T-cell (primary cell): ENCODE data around the gene AGPAT4. TPM values are rescaled to one million over a fixed set of nuclear protein-coding genes. Genes with fewer than 3 reads are reported as not detected.

ENCODE experiments used
- ATAC-seq, 4 experiments: fragments of 200-7000 bp in 3 of 4; fragments of 150-1000 bp in 1 of 4; cut with Tn5 transposase; replicated peaks in 1 of 4; 1 replicate in 3 of 4; 2 replicates in 1 of 4; pipeline ENCODE4 v1.10.0; 2021; ENCODE audit warnings: moderate library complexity in 3 of 4, mild to moderate bottlenecking in 2 of 4, moderate number of reproducible peaks in 1 of 4
- CTCF ChIA-PET, 2 donors: fragments of 300-600 bp; sonication (Branson Sonifier 250); formaldehyde crosslinking; loops; one replicate each; lab custom pipeline; 2022; ENCODE audit warnings: antibody characterized with exemption in 2 of 2; lab: Charles Lee
- POLR2A ChIA-PET, 2 donors: fragments of 300-600 bp; sonication (Branson Sonifier 250); formaldehyde crosslinking; loops; one replicate each; lab custom pipeline; 2022; ENCODE audit warnings: antibody characterized with exemption in 2 of 2; lab: Charles Lee
- DNase-seq, 35 experiments: peaks; one replicate each; pipeline versions ENCODE4 v3.0.0 to v3.0.0-alpha.2; 2013 to 2023
- H3K27ac ChIP-seq: one replicate; pipeline ENCODE4 v1.5.1; 2013; ENCODE audit warnings: low read length
- H3K27me3 ChIP-seq, 2 experiments: replicated peaks in 1 of 2; 1 replicate in 1 of 2; 2 replicates in 1 of 2; pipeline versions ENCODE4 v1.6.1 to v1.7.0; 2013; ENCODE audit warnings: low read length in 1 of 2, mixed read lengths in 1 of 2; ENCODE audit not compliant: control insufficient read depth in 2 of 2, insufficient read depth in 2 of 2; ENCODE audit errors: extremely low read depth in 1 of 2
- H3K36me3 ChIP-seq, 2 donors: 1 replicate in 1 of 2; 2 replicates in 1 of 2; pipeline versions ENCODE4 v1.6.1 to v1.7.0; 2013; ENCODE audit warnings: low read length in 1 of 2; ENCODE audit not compliant: control insufficient read depth in 2 of 2, insufficient read depth in 1 of 2; ENCODE audit errors: extremely low read depth in 1 of 2
- H3K4me1 ChIP-seq, 2 experiments: 1 replicate in 1 of 2; 2 replicates in 1 of 2; pipeline versions ENCODE4 v1.6.1 to v1.7.0; 2013; ENCODE audit warnings: low read length in 2 of 2, mixed read lengths in 1 of 2; ENCODE audit not compliant: insufficient read depth in 2 of 2, control insufficient read depth in 1 of 2; ENCODE audit errors: extremely low read depth in 1 of 2
- H3K4me3 ChIP-seq, 2 donors: 1 replicate in 1 of 2; 2 replicates in 1 of 2; pipeline versions ENCODE4 v1.5.1 to v1.7.0; 2013; ENCODE audit warnings: mild to moderate bottlenecking in 2 of 2, low read length in 1 of 2, moderate library complexity in 1 of 2; ENCODE audit not compliant: control insufficient read depth in 1 of 2; ENCODE audit errors: extremely low read depth in 1 of 2
- H3K9me3 ChIP-seq: 2 replicates; pipeline ENCODE4 v1.7.0; 2013
- H3K27ac Mint-ChIP-seq, 2 donors: one replicate each; pipeline ENCODE4 v1.8.0; 2020 to 2021; ENCODE audit warnings: mild to moderate bottlenecking in 2 of 2, mixed read lengths in 2 of 2
- H3K27me3 Mint-ChIP-seq, 2 donors: one replicate each; pipeline ENCODE4 v1.8.0; 2021 to 2022; ENCODE audit warnings: mixed read lengths in 2 of 2
- H3K36me3 Mint-ChIP-seq: one replicate; pipeline ENCODE4 v1.8.0; 2021; ENCODE audit warnings: mixed read lengths
- H3K4me1 Mint-ChIP-seq, 3 donors: one replicate each; pipeline ENCODE4 v1.8.0; 2020 to 2022; ENCODE audit warnings: mixed read lengths in 3 of 3, mild to moderate bottlenecking in 1 of 3
- H3K4me3 Mint-ChIP-seq, 3 donors: one replicate each; pipeline ENCODE4 v1.8.0; 2020 to 2022; ENCODE audit warnings: mild to moderate bottlenecking in 3 of 3, mixed read lengths in 3 of 3, moderate library complexity in 3 of 3
- H3K9me3 Mint-ChIP-seq, 3 donors: one replicate each; pipeline ENCODE4 v1.8.0; 2020 to 2022; ENCODE audit warnings: mixed read lengths in 3 of 3
- WGBS: methylation state at CpG from one replicate; pipeline ENCODE4 v1.1.5; 2013; ENCODE audit warnings: missing lambda C conversion rate; ENCODE audit not compliant: insufficient coverage; 5-methylcytosine and 5-hydroxymethylcytosine counted together
- total RNA-seq, 35 experiments: library from RNA in 6 of 35; stranded (reverse) in 6 of 35; fragments of 120-200 nt in 1 of 35; gene quantifications; one replicate each; pipeline versions ENCODE4 v1.2.1 to v1.2.4 and lab custom pipeline; 2013 to 2026

AGPAT4 gene
- total RNA-seq, 5 donors from 2014 or later (not counting 1 experiment from before 2014, with no cell fraction given): 5.6 to 15.0 (median 6.3) TPM

DNA sequence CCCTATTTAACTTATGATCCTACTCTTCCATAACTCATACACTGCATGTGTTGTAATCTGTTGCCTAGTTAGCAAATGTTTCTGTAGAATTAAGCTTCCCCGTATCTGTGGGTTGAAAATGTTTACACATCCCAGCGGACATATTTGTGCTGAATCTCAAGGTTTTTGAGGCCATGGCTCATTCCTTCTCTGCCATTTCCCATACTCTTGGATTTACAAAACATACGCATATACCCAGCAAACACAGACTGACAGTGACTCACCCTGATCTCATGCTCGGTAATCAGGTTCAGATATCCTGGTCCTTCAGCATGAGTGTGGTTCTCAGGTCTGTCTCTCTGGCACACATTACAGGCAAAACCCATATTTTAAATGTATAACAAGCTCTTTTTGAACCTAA, 58.7 kb downstream of the AGPAT4 start:
- ChIA-PET CTCF (no interaction called here), POLR2A (no interaction called here)
- Mint-ChIP-seq H3K4me3 (no peak overlapping the region), H3K27me3 (no peaks in the 10 kb centered on the region), H3K36me3 (peaks cover 49% of the 10 kb centered on the region), H3K27ac (no peak overlapping the region), H3K9me3 (peaks cover 0 to 16% (median 7%) of the 10 kb centered on the region in 3 donors), H3K4me1 (no peaks in the 10 kb centered on the region)
- Histone ChIP-seq H3K4me1 (no peaks in the 10 kb centered on the region), H3K27ac (no peak overlapping the region), H3K36me3 (peaks cover 0 to 3% of the 10 kb centered on the region in 2 donors), H3K27me3 (no peaks in the 10 kb centered on the region), H3K4me3 (no peak overlapping the region), H3K9me3 (no peaks in the 10 kb centered on the region)
- no peak for ATAC-seq
- no peak for DNase-seq
- WGBS: 97% methylated on average over 2 of the region's 4 CpGs

DNA sequence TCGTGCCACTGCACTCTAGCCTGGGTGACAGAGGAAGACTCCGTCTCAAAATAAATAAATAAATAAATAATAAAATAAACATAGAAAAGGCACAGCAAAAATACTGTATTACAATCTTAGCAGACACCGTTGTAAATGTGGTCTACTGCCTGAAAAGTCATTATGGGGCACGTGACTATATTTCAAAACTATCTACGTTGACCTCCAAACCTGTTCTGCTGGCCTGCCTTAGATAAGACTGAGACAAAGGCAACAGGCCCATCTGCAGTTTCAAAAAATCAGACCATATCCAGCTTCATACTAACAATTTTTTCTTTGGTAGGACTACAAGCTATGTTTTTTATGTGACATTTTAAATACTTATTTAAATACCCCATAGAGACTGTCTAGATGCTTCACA, 59.1 kb downstream of the AGPAT4 start:
- DNase-seq: no peak
- Mint-ChIP-seq H3K4me1 (no peaks in the 10 kb centered on the region), H3K27me3 (no peaks in the 10 kb centered on the region), H3K4me3 (no peak overlapping the region), H3K27ac (no peak overlapping the region), H3K36me3 (peaks cover 46% of the 10 kb centered on the region), H3K9me3 (peaks cover 0 to 16% (median 7%) of the 10 kb centered on the region in 3 donors)
- no CpG with 5 or more reads among the region's 5 CpGs for WGBS
- H3K27me3 ChIP-seq: no peaks in the 10 kb centered on the region
- H3K27ac ChIP-seq: no peak overlapping the region
- no peaks in the 10 kb centered on the region for H3K9me3 ChIP-seq
- no peak overlapping the region for H3K4me3 ChIP-seq
- no peaks in the 10 kb centered on the region for H3K4me1 ChIP-seq
- ChIA-PET CTCF (no interaction called here), POLR2A (no interaction called here)
- H3K36me3 ChIP-seq: peaks cover 0 to 3% of the 10 kb centered on the region in 2 donors
- no peak for ATAC-seq

DNA sequence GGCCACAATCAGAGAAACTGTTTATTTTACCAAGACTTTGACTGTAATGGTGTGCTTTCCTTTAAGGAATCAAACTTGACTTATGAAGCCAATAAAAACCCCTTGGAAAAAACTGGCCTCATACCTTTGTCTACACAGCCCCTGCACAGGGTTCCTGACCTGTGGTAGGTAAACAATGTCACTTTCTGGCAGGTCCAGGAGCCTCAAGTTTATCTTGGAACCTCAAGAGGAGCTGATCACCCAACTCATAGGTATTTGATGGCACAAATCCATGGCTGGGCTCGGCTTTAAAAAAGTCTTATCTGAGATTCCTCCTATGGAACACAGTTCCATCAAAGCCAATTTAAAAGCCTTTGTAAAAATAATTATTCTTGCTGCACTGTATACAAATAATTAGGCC, 61.0 kb downstream of the AGPAT4 start:
- peaks cover 0 to 16% (median 7%) of the 10 kb centered on the region in 3 donors for H3K9me3 Mint-ChIP-seq
- Histone ChIP-seq H3K36me3 (peaks cover 0 to 3% of the 10 kb centered on the region in 2 donors), H3K9me3 (no peaks in the 10 kb centered on the region), H3K27ac (no peak overlapping the region), H3K4me3 (no peak overlapping the region), H3K4me1 (no peaks in the 10 kb centered on the region), H3K27me3 (no peaks in the 10 kb centered on the region)
- WGBS: no CpG with 5 or more reads among the region's 1 CpG
- ChIA-PET CTCF (no interaction called here), POLR2A (no interaction called here)
- H3K36me3 Mint-ChIP-seq: peaks cover 47% of the 10 kb centered on the region
- no peaks in the 10 kb centered on the region for H3K27me3 Mint-ChIP-seq
- ATAC-seq (no peak), DNase-seq (no peak)
- H3K4me1 Mint-ChIP-seq: no peaks in the 10 kb centered on the region
- H3K27ac Mint-ChIP-seq: no peak overlapping the region
- no peak overlapping the region for H3K4me3 Mint-ChIP-seq

DNA sequence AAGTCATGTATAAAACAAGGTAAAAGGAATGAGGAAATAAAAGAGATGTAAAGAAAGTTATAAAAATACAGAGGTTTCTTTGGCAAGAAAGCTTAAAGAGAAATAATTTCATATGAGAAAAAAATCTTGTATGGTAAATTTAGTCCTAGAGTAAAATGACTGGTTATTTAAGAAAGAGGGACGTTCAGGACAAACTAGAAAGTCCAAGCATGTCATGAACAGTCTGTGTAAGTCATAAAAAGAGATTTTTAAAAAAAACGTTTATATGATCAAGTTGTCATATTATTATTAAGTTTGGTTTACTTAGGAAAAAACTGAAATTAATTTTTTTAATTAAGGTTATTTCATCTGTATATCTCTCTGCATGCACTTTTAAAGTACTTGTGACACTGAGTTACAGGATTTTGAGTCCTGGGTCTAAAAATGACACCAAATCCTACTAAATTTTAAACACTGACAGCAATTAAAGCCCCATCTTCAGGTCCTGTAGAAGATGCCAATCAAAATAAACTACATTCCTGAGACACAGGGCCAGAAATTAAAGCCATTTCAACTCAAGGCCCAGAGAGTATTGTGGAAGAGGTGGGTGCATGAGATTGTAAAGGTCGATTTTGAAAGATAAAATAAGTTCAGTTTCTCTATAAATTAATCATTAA, 62.4 kb downstream of the AGPAT4 start:
- DNase-seq: no peak
- 71% methylated on average over 1 of the region's 3 CpGs for WGBS
- ChIA-PET CTCF (no interaction called here), POLR2A (no interaction called here)
- Histone ChIP-seq H3K4me3 (no peak overlapping the region), H3K36me3 (no peaks in the 10 kb centered on the region), H3K27ac (no peak overlapping the region), H3K27me3 (no peaks in the 10 kb centered on the region), H3K4me1 (no peaks in the 10 kb centered on the region), H3K9me3 (no peaks in the 10 kb centered on the region)
- Mint-ChIP-seq H3K27ac (no peak overlapping the region), H3K9me3 (peaks cover 0 to 16% (median 7%) of the 10 kb centered on the region in 3 donors), H3K36me3 (peaks cover 42% of the 10 kb centered on the region), H3K4me3 (no peak overlapping the region), H3K27me3 (no peaks in the 10 kb centered on the region), H3K4me1 (no peaks in the 10 kb centered on the region)
- no peak for ATAC-seq

DNA sequence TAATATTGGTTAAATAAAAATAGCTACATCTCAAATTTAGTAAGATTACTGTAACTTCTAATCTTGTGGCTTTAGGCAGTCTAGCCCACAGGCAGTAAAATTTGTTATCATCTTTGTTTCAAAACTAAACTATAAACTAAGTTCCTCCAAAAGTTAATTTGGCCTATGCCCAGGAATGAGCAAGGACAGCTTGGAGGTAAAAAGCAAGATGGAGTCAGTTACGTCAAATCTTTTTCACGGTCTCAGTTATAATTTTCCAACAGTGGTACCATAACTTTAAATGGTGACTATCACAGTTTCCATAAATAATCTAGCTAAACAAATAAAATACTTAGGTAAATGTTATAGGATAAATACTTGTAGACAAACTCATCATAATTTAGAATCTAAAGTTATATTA, 63.0 kb downstream of the AGPAT4 start:
- no CpG with 5 or more reads among the region's 2 CpGs for WGBS
- H3K27ac Mint-ChIP-seq: no peak overlapping the region
- ChIA-PET POLR2A (no interaction called here), CTCF (no interaction called here)
- Histone ChIP-seq H3K4me3 (no peak overlapping the region), H3K9me3 (no peaks in the 10 kb centered on the region), H3K27me3 (no peaks in the 10 kb centered on the region), H3K27ac (no peak overlapping the region), H3K36me3 (no peaks in the 10 kb centered on the region), H3K4me1 (no peaks in the 10 kb centered on the region)
- H3K27me3 Mint-ChIP-seq: no peaks in the 10 kb centered on the region
- DNase-seq (no peak), ATAC-seq (no peak)
- no peaks in the 10 kb centered on the region for H3K4me1 Mint-ChIP-seq
- H3K4me3 Mint-ChIP-seq: no peak overlapping the region
- peaks cover 38% of the 10 kb centered on the region for H3K36me3 Mint-ChIP-seq
- H3K9me3 Mint-ChIP-seq: peaks cover 0 to 13% (median 7%) of the 10 kb centered on the region in 3 donors

DNA sequence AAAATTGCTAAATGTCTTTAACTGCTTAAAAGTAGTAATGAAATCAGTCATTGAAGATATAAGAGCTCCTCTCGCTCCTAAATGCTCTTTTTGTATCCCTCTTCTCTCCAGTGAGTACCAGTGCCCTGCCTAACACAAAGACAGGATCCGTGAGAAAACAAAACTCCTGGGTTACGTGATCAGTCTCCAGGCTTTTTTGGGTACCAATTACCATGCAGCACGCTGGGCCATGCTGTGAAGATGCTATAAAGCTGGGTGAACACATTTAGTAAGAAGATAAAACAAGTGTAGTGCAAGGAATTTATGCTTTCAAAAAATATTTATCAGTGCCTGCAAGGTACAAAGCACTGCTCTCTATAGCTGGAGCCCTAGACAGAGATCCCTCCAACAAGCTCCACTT, 66.7 kb downstream of the AGPAT4 start:
- no peak overlapping the region for H3K4me3 ChIP-seq
- Mint-ChIP-seq H3K27me3 (no peaks in the 10 kb centered on the region), H3K9me3 (peaks cover 0 to 8% (median 4%) of the 10 kb centered on the region in 3 donors), H3K4me1 (no peaks in the 10 kb centered on the region), H3K36me3 (peaks cover 29% of the 10 kb centered on the region), H3K4me3 (no peak overlapping the region), H3K27ac (no peak overlapping the region)
- no peaks in the 10 kb centered on the region for H3K4me1 ChIP-seq
- ATAC-seq (no peak), DNase-seq (no peak)
- ChIA-PET CTCF (no interaction called here), POLR2A (interaction anchor here in 1 of 2 donors (0.5 kb wide), 1 partner anchor 163 kb away, joined by 7 read pairs; no protein-coding TSS in a partner anchor)
- WGBS: 78% methylated on average over 3 of the region's 4 CpGs
- no peak overlapping the region for H3K27ac ChIP-seq
- no peaks in the 10 kb centered on the region for H3K36me3 ChIP-seq
- no peaks in the 10 kb centered on the region for H3K27me3 ChIP-seq
- H3K9me3 ChIP-seq: no peaks in the 10 kb centered on the region
